ENCODE results near the gene KCNN2.

KCNN2 gene

DNA sequence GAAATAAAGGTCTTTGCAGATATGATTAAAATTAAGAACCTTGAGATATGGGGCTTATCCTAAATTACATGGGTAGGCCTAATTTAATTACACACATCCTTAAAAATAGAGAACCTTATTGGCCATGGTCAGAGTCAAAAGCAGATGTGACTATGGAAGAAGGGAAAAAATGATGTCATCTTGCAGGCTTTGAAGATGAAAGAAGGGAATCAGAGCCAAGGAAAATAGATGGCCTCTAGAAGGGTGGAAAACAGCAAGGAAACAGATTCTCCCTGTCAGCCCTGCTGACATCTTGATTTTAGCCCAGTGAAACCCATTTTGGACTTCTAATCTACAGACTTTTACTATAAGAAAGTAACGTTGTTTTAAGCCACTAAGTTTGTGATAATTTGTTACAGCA is 37.6 kb upstream of the KCNN2 start:
- FAIRE-seq (no peak), DNase-seq (ENCODE audit: insufficient read length, low spot score) (no peak)
- TF ChIP-seq, protein P1, sequence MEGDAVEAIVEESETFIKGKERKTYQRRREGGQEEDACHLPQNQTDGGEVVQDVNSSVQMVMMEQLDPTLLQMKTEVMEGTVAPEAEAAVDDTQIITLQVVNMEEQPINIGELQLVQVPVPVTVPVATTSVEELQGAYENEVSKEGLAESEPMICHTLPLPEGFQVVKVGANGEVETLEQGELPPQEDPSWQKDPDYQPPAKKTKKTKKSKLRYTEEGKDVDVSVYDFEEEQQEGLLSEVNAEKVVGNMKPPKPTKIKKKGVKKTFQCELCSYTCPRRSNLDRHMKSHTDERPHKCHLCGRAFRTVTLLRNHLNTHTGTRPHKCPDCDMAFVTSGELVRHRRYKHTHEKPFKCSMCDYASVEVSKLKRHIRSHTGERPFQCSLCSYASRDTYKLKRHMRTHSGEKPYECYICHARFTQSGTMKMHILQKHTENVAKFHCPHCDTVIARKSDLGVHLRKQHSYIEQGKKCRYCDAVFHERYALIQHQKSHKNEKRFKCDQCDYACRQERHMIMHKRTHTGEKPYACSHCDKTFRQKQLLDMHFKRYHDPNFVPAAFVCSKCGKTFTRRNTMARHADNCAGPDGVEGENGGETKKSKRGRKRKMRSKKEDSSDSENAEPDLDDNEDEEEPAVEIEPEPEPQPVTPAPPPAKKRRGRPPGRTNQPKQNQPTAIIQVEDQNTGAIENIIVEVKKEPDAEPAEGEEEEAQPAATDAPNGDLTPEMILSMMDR (IDR thresholded peaks at IDR 0.05; ENCODE audit: insufficient read depth, missing control alignments) = no peak

DNA sequence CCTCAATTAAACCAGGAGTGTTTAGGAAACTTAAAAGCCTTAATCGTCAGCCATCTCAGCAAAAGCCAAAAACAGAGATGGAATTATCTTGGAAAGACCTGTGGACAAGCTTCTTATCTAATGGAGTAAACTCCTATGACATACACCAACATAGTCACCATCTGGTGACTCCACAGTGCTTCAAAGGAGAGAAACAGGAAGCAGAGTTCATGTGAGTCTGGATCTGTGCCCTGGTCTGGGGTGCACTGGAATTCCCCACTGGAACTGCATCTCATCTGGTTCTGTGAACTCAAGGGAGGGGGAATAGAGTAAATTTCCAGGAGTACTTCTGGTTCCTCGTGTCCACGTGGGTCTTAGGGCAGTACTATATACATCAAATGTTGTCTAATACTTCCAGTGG is 36.3 kb upstream of the KCNN2 start:
- DNase-seq (ENCODE audit: insufficient read length, low spot score) (no peak), FAIRE-seq (peak; percentile 64)
- TF ChIP-seq, protein P1 (IDR thresholded peaks at IDR 0.05; ENCODE audit: insufficient read depth, missing control alignments) = no peak

DNA sequence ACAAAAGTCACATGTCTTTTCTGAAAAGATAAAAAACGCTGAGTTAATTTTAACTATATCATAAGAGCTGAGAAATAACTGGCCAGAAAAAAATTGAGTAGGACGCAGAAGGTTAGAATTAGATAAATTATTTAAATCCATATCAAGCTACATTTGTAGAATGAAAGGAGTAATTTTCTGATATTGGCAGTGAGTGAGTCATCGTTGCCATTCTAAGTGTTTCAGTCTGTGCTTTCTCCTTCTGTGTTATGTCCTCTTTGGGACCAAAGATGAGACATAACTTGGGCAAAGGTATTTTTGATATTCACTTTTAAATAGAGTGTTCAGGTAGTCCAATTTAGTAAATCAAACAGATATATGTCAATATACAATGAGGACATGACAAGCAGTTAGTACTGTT is 34.4 kb upstream of the KCNN2 start:
- no peak for FAIRE-seq
- DNase-seq (ENCODE audit: insufficient read length, low spot score) = no peak
- TF ChIP-seq, protein P1 (IDR thresholded peaks at IDR 0.05; ENCODE audit: insufficient read depth, missing control alignments) = no peak

DNA sequence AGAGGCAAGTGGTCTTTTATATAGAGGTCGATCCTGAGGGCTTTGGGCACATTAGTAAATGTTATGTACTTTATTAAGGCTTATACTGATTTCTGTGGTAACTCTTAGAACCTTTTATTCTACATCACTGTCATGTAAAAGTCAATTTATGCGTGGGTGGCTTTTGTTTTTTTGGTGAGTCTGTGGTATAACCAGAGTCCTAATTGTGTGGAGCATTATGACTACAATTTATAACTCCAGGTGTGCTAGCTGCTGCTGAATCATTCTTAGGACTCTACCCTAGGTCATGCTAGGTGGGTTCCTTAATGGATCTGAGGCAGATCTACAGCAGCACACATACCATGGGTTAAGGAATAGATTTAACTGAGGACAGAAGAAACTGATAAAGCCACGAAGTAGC is 33.9 kb upstream of the KCNN2 start:
- TF ChIP-seq, protein P1 (IDR thresholded peaks at IDR 0.05; ENCODE audit: insufficient read depth, missing control alignments) = no peak
- DNase-seq (ENCODE audit: insufficient read length, low spot score) (no peak), FAIRE-seq (no peak)

DNA sequence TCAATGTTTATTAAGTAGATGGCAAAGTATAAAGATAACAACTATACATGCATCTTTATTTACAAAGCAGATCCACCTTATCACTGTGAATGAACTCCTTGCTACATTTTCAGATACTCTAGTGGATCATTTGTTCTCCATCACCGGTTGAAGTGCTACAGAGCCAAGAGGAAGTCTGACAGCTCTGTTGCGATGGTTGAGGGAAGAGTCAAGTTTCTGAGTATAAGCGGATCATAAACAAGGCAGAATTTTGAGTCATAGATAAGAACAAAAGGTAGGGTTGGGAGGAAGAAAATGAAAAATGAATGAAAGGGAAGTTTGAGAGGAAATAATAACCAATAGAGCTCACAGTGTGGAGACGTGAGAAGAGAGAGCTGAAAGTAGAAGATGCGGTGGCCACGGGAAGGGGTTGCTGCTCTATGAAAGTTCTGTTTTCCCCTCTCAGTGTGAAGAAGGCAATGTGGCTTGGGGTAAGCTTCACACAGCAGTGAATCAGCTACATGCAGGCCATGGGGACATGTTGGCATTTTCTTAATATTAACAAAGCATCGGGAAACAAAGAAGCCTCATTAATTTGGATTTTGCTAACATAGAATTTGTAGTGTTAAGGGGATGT is 30.8 kb upstream of the KCNN2 start:
- TF ChIP-seq, protein P1 (IDR thresholded peaks at IDR 0.05; ENCODE audit: insufficient read depth, missing control alignments) = no peak
- FAIRE-seq (no peak), DNase-seq (ENCODE audit: insufficient read length, low spot score) (no peak)

DNA sequence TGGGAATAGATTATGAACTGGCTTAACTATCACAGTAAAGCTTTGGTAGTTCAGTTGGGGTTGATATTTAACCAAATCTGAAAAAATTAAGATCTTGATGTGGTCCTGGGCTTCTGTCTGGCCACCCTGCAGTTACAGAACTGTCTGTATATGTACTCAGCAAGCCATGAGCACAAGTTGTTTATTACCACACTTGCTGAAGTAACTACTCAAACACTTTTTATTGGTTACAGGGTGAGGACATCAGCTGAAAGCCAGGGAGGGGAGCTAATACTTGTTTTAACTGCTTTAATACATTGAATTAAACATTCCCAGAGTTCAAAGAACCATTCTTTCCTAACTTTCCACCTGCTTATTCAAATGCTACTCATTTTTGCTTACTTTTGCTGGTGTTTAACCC is 29.4 kb upstream of the KCNN2 start:
- TF ChIP-seq, protein P1 (IDR thresholded peaks at IDR 0.05; ENCODE audit: insufficient read depth, missing control alignments) = no peak
- no peak for FAIRE-seq
- no peak for DNase-seq (ENCODE audit: insufficient read length, low spot score)

DNA sequence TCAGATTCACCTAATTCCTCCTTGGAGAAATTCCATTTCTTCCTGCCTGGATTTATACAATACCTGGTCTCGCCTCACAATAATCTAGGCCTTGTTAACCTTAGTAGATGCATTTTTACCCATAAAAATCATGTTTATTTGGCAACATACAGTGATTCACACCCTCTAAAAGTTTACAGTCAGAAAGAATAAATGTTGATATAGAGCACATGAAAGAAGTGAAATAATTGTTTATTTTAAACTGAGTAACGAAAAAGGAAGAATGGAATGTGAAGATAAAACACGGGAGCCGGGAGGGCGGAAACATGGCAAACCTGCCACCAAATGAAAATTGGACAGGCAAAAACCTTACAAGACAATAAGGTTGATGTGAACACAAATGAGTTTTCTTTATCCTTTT is 28.9 kb upstream of the KCNN2 start:
- FAIRE-seq (no peak), DNase-seq (ENCODE audit: insufficient read length, low spot score) (no peak)
- TF ChIP-seq, protein P1 (IDR thresholded peaks at IDR 0.05; ENCODE audit: insufficient read depth, missing control alignments) = no peak
